DMS79 (cell line): ENCODE measurements around the gene TCF3.

ENCODE experiments used
- DNase-seq: peaks from one replicate; lab custom pipeline; 2025; lab: John Stamatoyannopoulos, UW

The TCF3 gene

DNA sequence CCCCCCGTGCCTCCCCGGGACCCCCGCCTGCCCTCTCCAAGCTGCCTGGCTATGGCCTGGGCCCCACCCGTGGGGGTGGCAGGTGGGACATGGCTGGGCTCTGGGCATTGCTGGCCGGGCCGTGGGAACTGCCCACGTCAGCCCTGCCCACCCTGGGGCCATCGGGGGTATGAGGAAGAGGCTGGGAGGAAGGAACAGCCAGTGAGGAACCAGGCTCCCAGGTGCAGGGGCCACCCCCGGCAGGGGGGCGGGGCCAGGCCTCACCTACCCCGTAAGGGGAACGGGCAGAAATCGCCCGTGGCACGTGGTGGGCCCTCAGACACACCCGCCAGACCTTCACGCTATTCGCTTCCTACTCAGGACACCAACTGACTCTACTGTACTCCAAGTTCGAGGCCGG lies 22.4 kb downstream of the TCF3 start:
- DNase-seq, result no peak

DNA sequence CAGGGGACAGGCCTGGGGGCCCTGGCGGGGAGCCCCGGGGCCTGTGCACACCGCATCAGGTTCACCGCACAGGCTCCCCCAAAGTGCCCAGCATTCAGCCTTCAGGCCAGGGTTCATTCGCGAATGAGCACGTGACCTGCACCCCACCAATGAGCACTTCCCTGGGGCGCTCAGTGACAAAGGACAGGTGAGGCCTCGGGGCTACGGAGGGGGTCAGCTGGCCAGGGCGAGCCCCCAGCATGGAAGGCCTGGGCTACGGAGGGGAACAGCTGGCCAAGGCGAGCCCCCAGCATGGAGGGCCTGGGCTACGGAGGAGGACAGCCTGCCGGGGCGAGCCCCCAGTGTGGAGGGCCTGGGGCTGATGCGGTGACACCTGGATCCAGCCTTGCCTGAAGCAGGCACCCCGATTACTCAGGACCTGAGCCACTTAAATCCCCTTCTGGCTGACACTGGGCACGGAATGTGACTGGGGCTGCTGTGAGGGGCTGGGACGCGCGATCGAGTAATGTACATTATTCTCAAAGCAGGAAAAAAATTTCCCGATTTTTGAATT lies 23.1 kb downstream of the TCF3 start:
- no peak for DNase-seq

DNA sequence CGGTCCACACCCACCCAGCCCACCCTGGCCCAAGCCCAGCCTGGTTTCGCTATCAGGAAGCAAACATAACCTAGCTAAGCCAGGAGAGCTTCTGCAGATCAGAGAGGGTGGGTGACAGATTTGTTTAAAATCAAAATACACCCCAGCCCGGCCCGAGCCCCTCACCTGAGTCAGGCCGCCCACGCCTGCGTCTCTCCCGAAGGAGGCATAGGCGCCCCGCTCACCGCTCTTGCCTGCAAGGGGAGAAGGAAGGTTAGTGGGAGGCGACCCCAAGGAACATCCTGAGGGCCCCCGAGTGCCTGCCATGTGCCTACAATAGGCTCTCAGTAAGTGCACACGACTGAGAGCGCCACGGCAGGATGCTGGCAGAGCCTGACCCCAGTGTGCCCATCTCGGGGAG lies 25.2 kb downstream of the TCF3 start:
- no peak for DNase-seq

DNA sequence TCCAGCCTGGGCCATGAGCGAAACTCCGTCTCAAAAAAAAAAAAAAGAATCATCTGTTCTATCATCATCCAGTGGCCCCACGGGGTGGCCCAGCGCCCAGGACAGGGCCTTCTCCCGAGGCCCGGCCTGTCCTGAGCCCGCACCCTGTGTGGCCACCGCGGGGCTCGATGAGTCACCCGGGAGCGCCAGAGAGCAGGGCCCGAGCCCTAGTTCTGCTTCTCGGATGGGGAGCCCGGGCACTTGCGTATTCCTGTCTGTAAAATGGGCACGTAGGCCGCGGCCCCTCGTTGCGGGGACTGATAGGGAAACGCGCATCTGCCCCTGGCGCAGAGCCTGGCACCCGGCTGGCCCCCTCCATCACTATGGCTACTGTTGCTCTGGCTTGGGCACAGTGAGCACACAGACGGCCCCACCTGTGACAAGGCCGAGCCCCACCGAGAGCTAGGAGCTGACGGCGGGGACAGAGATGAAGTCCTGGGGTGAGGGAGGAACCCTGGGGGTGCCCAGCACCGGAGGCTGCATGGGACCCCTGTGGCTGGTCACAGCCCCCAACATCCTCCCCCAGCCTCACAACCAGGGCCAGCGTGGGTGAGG lies 25.9 kb downstream of the TCF3 start:
- no peak for DNase-seq

DNA sequence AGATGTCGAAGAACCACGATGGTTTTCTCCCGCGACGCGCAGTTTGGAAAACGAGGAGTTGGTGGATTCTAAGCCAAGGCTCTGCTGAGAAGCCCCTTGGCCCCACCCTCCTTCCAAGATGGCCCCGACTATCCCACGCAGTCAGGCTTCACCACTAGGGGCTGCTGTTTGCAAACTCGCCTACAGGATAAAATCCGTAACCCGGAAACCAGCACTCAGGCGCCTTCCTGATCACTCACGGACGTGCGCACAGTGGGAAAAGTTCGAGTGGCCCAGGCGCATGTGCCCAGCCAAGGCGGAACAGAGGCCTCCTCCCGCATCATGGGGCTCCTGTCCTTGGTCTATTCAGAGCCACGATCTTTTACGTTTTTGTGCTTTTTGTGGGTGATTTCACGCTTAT lies 28.0 kb downstream of the TCF3 start:
- DNase-seq, result no peak

DNA sequence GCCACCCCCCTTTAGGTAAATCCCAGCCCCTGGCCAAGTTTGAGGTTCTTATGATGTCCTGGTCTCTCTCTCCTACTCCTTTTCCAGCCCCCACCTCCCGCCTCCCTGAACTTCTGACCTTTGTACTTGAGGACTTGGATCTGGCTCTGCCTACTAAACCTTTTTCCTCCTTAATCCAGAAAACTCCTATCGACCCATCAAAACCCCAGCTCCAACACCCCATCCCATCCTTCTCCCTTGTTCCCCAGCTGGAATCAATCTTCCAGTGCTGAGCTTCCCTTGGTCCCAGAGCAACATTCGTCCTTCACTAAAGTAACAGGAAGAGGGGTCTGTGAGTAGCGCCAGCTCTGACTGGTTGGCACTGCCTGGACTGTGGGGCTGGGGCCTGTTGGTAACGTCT lies 29.9 kb downstream of the TCF3 start:
- no peak for DNase-seq

DNA sequence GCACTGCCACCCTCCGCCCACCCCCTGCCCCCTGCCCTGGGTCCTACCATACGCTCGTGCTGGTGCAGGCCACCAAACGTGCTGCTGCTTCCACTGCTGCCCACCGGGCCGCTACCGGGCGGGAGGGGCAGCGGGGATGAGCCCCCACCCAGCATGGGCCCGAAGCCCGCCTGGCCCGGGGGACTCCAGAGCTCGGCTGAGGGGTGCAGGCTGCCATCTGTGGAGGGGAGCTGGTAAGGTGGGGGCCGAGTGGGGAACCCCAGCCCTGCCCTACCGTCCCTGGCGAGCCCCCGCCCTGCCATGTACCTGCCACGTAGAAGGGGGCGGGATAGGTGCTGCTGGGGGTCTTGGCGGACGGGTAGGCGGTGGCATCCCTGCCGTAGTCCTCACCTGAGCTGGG lies 30.4 kb downstream of the TCF3 start:
- no peak for DNase-seq

DNA sequence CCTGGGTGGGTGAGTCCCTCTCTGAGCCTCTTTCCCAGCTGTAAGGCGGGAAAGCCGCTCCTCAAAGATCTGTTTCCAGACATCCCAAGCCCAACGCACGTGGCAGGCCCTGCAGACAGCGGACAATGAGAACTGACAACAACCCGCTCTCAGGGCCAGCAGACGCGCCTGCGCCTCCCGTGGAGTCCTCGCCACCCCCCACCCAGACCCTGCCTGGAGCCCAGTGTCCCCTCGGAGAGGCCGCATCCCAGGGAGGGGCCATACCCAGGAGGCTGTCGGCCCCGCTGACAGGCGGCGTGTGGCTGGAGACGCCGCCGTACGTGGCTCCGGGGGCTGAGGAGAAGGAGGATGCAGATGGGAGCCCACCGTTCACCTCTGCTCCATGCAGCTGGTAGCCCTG lies 30.8 kb downstream of the TCF3 start:
- DNase-seq, result no peak

DNA sequence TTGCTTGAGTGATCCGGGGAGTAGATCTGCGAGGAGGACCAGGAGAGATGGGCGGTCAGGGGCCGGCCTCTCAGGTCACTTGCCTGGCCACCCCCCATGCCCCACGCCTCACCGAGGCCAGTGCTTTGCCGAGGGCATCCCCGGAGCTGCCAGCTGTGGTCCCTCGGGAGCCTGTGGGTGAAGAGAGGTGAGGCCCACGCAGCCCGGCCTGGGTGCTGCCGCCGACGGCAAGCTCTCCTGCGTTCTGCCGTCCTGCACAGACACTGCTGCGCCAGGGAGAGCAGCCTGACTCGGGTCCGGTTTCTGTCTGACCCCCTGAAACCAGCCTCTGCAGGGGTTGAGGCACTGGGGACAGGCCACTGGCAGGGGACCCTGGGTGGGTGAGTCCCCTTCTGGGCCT lies 31.4 kb downstream of the TCF3 start:
- no peak for DNase-seq

DNA sequence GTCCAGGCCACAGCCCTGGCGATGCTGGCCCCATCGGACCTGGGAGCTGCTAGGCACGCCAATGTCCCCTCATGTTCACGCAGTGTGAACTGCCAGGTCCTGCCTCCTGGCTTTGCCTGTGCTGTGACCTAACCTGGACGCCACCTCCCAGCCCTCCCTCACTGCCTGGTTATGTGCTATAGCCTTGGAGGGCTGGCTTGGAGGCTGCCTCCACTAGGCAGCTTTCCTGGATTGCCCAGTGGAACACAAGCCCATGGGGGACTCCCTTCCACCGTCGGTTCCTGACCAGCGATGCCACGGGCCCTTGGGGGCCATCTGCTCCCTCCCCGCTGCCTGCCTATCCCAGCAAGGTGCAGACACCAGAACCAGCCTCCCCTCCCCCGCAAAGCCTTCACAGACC lies 31.9 kb downstream of the TCF3 start:
- DNase-seq, result no peak

DNA sequence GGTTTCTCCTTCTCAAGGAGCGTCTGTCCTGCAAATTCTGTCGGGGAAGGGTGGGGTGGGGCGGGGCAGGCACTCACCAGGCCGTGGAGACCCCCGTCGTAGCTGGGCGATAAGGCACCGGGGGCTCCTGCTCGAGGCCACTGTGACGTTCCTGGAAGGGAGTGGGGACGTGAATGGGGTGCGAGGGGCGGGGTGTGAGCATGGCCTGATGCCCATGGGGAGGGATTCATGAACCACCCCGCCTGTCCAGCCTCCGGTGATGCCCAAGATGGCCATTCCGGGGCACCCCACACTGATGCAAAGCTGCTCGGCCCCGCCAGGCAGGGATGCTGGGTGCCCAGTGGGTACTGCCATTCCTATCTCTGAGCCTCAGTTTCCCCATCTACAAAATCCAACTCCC lies 32.7 kb downstream of the TCF3 start:
- DNase-seq, result no peak

DNA sequence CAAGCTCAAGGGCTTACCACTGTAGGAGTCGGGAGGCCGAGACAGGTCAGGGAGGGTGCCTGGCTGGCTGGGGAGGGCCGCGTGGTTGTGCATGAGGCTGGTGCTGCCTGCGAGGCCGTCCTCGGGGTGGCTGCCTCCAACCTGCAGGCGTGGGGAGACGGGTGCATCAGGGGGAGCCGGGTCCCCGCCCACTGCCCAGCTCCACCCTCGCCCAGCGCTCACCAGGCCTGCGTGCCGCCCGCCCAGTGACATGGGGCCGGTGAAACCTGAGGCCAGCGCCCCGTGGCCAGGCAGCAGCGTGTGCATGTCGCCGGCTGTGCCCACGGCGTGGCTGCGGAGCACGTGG lies 33.3 kb downstream of the TCF3 start:
- DNase-seq, result no peak

DNA sequence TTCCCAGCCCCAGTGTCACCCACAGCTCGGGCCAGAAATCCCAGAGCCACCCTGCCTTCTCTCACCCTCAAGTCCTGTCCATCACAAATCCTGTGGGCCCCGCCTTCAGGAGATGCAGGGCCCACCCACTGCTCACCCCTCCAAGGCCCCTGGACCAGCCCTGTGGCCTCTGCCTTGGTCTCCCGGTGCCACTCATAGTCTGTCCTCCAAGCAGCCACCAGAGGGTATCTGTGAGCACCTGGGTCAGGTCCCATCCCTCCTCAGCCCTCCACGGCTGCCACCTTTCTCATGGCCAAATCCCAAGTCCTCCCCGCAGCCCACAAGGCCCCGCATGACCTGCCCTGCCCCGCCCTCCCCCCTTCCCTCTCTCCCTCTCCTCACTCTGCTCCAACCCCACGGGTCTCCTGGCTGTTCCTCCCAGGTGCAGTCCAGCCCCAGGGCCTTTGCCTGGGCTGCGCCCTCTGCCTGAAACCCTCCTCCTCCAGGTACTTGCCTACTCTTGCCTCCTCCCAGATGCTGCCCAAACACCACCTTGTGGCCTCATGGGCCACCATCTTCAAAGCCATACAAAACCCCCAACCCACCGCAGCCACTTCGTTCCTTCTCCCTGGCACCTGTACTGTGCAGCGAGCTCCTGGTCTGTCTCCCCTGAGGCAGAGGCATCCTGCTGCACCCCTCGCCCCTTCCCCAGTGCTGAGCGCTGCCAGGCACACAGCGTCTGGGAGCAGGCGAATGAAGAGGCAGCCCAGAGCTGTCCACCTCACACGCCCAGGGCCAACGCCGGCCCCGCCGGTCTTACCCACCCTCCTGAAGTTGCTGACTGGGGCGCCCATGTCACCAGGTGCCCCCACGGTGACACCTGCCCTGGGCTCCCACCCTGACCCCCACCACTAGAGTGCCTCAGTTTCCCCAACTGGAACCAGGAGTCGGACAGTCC lies 34.0 kb downstream of the TCF3 start:
- DNase-seq, result no peak

DNA sequence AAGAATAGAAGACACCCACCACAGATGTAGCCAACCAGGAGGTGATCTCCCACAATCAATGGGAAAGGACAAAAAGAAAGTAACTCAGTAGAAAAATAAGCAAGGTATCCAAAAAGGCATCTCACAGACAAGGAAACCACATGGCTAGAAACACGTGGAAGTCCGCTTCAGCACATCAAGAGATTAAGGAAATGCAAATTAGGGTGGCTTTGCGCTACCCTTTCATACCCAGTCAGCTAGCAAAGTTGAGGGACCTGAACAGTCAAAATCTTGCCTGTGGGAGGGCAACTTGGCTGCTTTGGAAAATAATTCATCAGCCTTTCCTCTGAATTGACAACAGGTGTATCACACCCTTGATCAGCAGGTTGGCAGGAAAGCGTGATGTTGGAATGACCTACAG lies 35.5 kb downstream of the TCF3 start:
- no peak for DNase-seq

DNA sequence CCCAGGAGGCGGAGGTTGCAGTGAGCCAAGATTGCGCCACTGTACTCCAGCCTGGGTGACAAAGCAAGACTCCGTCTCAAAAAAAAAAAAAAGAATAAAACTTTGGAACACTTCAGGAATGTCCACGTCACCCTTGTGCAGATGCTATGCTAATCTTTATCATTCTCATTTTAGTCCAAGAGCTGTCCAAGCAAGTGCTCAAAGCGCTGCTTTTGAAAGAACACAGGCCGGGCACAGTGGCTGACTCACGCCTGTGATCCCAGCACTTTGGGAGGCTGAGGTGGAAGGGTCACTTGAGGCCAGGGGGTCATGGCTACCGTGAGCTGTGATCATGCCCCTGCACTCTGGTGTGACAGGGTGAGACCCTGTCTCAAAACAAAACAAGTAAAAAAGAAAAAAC lies 36.0 kb downstream of the TCF3 start:
- no peak for DNase-seq

DNA sequence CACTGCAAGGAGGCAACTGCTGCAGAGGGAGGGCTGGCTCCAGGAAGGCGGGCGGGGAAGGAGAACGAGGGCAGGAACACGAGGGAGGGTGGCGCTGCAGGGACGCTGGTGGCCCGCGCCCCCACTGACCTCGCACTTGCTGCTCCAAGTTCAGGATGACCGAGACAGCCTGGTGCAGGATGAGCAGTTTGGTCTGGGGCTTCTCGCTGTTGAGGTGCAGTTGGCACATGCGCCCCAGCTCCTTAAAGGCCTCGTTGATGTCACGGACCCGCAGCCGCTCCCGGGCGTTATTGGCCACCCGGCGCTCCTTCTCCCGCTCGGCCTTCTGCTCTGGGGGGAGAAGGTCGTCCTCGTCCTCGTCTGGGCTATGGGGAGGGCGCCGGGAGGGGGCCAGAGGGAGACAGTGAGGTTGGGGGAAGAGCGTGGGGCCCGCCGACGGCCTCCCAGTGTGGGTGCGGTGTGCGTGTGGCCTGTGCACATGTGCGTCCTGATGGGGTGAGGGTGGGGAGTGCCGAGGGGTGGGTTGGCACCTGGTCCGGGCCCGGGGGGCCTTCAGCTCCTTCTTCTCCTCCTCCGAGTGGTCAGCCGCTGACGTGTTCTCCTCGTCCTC lies 37.2 kb downstream of the TCF3 start:
- DNase-seq, result no peak

DNA sequence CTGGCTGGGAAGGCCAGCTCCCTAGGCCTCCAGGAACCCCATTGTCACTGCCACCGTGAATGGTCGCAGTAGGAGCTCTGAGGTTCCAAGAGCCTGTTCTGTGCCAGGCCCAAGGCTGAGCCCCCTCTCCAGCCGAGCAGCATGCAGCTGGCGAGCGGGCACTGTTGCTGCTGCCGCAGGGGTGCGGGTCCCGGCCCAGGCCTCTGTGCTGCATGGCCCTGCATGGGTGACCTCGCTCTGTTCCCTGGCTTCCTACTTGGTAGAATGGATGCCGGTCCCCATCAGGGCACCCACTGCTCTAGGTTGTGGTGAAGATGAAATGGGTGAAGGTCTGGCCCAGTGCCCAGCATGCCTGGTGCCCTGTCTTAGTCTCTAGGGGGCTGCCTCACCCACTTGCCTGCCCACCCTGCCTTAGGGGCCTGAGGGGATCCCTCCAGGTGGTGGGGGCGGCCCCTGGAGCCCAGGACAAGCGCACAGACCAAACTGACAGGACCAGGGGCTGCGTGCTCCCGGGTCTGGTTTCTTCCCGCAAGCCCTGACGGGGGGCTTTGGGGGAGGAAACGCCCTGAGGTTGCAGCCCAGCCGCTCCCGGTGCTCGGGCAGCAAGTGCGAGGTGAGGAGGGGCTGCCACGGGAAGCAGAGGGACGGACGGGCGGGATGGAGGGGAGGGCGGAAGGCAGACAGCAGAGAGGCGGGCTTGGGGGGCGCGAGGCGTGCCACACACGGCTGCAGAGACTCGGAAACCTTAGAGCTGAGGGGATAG lies 38.4 kb downstream of the TCF3 start:
- DNase-seq, result no peak

DNA sequence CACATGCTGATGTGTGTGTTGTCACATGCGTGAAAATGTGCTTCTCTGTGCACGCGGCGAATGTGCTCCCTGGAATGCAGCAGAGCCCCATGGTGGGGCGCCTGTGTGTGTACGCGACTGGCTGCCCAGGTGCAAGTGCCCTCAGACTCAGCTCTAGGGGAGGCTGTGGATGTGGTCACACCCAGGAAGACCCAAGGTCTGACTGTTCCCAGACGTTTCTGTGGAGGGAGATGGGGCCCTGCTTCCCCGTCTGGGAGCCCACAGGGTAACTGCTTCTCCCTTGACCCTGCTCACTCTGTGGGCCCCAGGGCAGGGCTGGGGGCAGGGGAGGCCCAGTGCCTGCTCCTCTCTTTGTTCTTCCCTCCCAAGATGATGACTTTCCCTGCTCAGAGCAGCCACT lies 39.3 kb downstream of the TCF3 start:
- DNase-seq, result no peak

DNA sequence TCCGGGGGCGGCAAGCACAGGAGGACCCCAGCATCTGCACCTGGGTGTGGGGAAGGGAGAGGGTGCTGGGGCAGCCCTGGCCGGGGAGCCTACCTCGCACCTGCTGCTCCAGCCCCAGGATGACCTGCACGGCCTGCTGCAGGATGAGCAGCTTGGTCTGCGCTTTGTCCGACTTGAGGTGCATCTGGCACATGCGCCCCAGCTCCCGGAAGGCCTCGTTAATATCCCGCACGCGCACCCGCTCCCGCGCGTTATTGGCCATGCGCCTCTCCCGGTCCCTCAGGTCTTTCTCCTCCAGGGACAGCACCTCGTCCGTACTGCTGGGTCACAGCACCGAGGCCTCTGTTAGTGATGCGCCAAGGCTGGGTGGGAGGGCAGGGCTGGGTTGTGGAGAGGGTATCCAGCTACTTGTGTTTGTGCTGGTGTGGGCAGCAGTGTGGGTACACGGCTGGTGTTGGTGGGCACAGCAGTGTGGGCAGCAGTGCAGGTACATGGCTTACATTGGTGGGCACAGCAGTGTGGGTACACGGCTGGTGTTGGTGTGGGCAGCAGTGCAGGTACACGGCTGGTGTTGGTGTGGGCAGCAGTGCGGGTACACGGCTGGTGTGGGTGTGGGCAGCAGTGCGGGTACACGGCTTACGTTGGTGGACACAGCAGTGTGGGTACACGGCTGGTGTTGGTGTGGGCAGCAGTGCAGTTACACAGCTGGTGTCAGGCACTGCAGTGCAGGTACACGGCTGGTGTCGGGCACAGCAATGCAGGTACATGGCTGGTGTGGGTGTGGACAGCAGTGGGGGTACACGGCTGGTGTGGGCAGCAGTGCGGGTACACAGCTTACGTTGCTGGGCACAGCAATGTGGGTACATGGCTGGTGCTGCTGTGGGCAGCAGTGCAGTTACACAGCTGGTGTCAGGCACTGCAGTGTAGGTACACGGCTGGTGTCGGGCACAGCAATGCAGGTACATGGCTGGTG lies 40.0 kb downstream of the TCF3 start:
- no peak for DNase-seq

DNA sequence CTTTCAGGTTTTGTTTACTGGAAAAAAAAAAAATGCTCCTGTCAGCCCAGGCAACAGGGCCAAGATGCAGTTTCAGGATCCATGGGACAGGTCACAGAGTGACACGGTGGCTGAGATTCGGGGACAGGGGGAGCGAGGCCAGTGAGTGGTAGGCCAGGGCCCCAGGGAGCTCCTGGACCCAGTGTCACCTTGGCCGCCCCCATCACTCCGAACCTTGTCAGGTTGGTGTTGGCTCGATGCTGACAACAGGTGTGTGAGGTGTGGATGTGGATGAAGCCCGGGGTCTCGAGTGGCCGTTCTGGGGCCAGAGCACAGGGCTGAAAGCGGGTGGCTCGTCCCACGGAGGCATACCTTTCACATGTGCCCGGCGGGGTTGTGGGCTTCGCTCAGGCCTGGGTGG lies 41.1 kb downstream of the TCF3 start:
- DNase-seq, result no peak

DNA sequence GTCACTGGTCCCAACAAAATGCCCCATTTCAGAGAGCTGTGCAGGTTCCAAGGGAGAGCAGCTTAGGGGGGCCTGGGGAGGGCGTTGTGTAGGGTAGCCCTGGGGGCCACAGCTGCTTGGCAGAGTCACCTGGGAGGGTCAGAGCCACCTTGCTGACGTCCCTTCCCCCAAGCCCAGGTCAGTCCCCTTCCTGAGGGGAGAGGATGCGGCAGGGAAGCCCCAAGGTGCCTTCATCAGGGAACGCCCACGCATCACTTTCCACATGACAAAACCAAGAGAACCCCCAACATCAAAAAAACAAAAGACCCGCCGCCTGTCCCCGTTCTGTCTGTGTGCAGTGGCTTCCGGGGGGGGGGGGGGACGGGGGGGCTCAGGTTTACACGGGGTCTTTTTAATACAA lies 41.8 kb downstream of the TCF3 start:
- no peak for DNase-seq
